Stomach (tissue), 9 donors: Measurements from ENCODE around the gene SSTR3. TPM values are rescaled to one million over a fixed set of nuclear protein-coding genes. Genes with fewer than 3 reads are reported as not detected.

ENCODE experiments used
- DNase-seq, 2 donors: peaks; one replicate each; pipeline versions ENCODE4 v3.0.0 to v3.0.0-alpha.2; 2013 to 2019
- H3K27ac ChIP-seq, 5 donors: fragments of 200-600 bp in 4 of 5; sonication (generic) in 4 of 5; one replicate each; pipeline ENCODE4 v1.5.1; 2013 to 2019; ENCODE audit warnings: mild to moderate bottlenecking in 1 of 5, moderate library complexity in 1 of 5
- H3K27me3 ChIP-seq, 3 donors: fragments of 200-600 bp; sonication (generic); one replicate each; pipeline ENCODE4 v1.5.1; 2017 to 2019; ENCODE audit warnings: mixed run types in 1 of 3
- H3K36me3 ChIP-seq, 4 donors: fragments of 200-600 bp; sonication (generic); 1 replicate in 3 of 4; 2 replicates in 1 of 4; pipeline ENCODE4 v1.5.1; 2016 to 2019
- H3K4me1 ChIP-seq, 4 donors: fragments of 200-600 bp; sonication (generic); one replicate each; pipeline ENCODE4 v1.5.1; 2016 to 2019
- H3K4me3 ChIP-seq, 4 donors: fragments of 200-600 bp; sonication (generic) in 3 of 4; one replicate each; pipeline ENCODE4 v1.5.1; 2016 to 2019; ENCODE audit warnings: mild to moderate bottlenecking in 1 of 4
- H3K9me3 ChIP-seq, 4 donors: fragments of 200-600 bp; sonication (generic); one replicate each; pipeline ENCODE4 v1.5.1; 2016 to 2019
- EP300 ChIP-seq: sonication (generic); formaldehyde crosslinking; IDR thresholded peaks from one replicate; pipeline ENCODE4 v1.6.1; 2017; ENCODE audit warnings: antibody characterized with exemption
- POLR2A ChIP-seq, 4 donors: fragments of 450-650 bp; IDR thresholded peaks; one replicate each; pipeline ENCODE4 v1.6.1; 2016; ENCODE audit warnings: antibody characterized with exemption in 4 of 4, control low read depth in 2 of 4, mild to moderate bottlenecking in 1 of 4, moderate library complexity in 1 of 4
- POLR2AphosphoS5 ChIP-seq, 3 donors: sonication (generic); formaldehyde crosslinking; IDR thresholded peaks; one replicate each; pipeline ENCODE4 v1.6.1; 2016; ENCODE audit warnings: antibody characterized with exemption in 3 of 3
- WGBS, 5 donors: extraction: QIAGEN DNeasy Blood & Tissue Kit in 3 of 5; methylation state at CpG; one replicate each; pipeline versions ENCODE4 v1.1.5 to v1.1.7; 2013 to 2018; 5-methylcytosine and 5-hydroxymethylcytosine counted together
- intact Hi-C: fragments of 100-400 bp; cut with DNase I; formaldehyde crosslinking; loops from one replicate; pipeline ENCODE4 v1.15.1; 2023; ENCODE audit warnings: low total_unique reads
- polyA plus RNA-seq, 3 donors: library from polyadenylated mRNA; stranded (reverse); fragments of 200-250 nt; gene quantifications; one replicate each; pipeline ENCODE4 v1.2.3, GENCODE V29; 2013
- total RNA-seq, 5 donors: library from RNA; depleted of rRNA; stranded (reverse); fragments of >200 nt; gene quantifications; one replicate each; pipeline versions ENCODE4 v1.1.0 to v1.2.3, GENCODE V29; 2014 to 2016
- TF ChIP-seq, protein P1 (sequence below), 7 experiments: fragments of 450-650 bp in 4 of 7; fragments of 200-600 bp in 3 of 7; sonication (generic) in 3 of 7; IDR thresholded peaks; one replicate each; pipeline ENCODE4 v1.5.1; 2016 to 2019; ENCODE audit warnings: antibody characterized with exemption in 7 of 7, control low read depth in 2 of 7, mild to moderate bottlenecking in 1 of 7
- donor health status: healthy with polysubstance abuse.
- donor health status: Bipolar disorder and iron deficiency.
- donor health status: healthy.

SSTR3 gene
- total and polyA plus RNA-seq, 8 donors: 0.05 to 0.37 (median 0.12) TPM; not detected in 5

DNA sequence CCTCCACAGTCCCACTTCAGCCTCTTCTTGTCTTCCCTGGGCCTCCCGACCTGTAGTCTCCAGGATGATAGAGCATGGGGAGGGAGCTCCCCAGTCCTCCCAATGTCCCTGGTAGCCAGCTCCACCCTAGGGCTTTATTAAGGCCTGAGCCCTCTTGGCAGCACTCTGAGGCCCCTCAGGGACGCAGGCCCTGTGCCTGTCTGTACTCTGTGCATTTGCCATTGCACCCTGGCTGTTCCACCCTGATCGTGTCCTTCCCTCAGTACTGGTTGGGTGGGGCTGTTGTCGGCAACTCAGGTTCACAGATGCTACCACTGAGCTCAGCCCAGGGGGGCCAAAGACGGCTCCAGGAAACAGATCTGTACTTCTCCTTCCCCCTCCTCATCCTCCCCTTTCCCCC lies 7.2 kb downstream of the SSTR3 start:
- intact Hi-C loops: loop anchor here (10.0 kb wide), 1 partner anchor 120 kb away; no protein-coding TSS in a partner anchor

DNA sequence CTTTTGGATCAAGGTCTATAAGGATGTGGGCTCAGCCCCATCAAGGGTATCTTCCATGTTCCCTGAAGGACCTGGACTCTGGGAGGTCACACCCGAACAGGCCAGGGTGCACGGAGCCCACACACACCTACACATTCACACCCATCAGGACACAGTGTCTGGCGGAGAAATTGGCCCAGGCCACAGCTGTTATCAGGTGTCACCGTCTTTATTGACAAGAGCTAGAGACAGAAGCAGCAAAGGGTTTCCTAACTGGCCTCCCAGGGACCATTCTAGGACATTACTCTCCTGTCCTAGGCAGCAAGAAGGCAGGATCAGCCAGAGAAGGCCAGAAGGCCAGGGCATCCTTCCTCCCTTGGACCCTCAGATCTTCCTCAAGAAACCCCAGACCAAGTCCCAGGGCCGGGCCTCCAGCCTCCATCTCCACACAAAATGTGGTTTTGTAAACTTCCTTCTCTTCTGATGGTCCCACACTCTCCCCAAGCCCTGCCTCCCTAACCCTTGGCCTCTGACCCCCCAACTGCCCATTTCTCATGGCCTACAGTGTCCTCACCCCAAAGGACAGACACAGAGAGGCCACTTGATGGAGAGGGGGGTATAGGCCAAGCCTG lies 8.1 kb downstream of the SSTR3 start:
- no peak overlapping the region for H3K27ac ChIP-seq
- H3K36me3 ChIP-seq: no peaks in the 10 kb centered on the region
- intact Hi-C loops: loop anchor here (5.0 to 10.0 kb wide), 2 partner anchors 42 to 119 kb away; no protein-coding TSS in a partner anchor
- H3K4me3 ChIP-seq: no peak overlapping the region
- H3K9me3 ChIP-seq: no peaks in the 10 kb centered on the region
- H3K4me1 ChIP-seq: peaks cover 5 to 8% (median 7%) of the 10 kb centered on the region in 4 donors
- TF ChIP-seq POLR2AphosphoS5 (IDR thresholded peaks at IDR 0.05) (no peak), POLR2A (IDR thresholded peaks at IDR 0.05) (no peak)
- TF ChIP-seq, protein P1, sequence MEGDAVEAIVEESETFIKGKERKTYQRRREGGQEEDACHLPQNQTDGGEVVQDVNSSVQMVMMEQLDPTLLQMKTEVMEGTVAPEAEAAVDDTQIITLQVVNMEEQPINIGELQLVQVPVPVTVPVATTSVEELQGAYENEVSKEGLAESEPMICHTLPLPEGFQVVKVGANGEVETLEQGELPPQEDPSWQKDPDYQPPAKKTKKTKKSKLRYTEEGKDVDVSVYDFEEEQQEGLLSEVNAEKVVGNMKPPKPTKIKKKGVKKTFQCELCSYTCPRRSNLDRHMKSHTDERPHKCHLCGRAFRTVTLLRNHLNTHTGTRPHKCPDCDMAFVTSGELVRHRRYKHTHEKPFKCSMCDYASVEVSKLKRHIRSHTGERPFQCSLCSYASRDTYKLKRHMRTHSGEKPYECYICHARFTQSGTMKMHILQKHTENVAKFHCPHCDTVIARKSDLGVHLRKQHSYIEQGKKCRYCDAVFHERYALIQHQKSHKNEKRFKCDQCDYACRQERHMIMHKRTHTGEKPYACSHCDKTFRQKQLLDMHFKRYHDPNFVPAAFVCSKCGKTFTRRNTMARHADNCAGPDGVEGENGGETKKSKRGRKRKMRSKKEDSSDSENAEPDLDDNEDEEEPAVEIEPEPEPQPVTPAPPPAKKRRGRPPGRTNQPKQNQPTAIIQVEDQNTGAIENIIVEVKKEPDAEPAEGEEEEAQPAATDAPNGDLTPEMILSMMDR (IDR thresholded peaks at IDR 0.05): no peak
- 74 to 88% (median 76%) methylated on average over 5 of the region's 5 CpGs for WGBS, 5 donors
- no peaks in the 10 kb centered on the region for H3K27me3 ChIP-seq
- no peak for DNase-seq

More for the DNA sequence above, 7.2 kb downstream of the SSTR3 start:
- no peaks in the 10 kb centered on the region for H3K36me3 ChIP-seq
- H3K27me3 ChIP-seq: peaks cover 0 to 4% (median 0%) of the 10 kb centered on the region in 3 donors
- TF ChIP-seq EP300 (no peak), POLR2AphosphoS5 (IDR thresholded peaks at IDR 0.05) (no peak), POLR2A (IDR thresholded peaks at IDR 0.05) (no peak)
- TF ChIP-seq, protein P1 (IDR thresholded peaks at IDR 0.05): no peak
- H3K27ac ChIP-seq: no peak overlapping the region
- H3K4me1 ChIP-seq: peaks cover 0 to under 1% (median under 1%) of the 10 kb centered on the region in 4 donors
- H3K9me3 ChIP-seq: no peaks in the 10 kb centered on the region
- DNase-seq: no peak
- no peak overlapping the region for H3K4me3 ChIP-seq
- 76 to 86% (median 82%) methylated on average over 5 of the region's 5 CpGs for WGBS, 5 donors

DNA sequence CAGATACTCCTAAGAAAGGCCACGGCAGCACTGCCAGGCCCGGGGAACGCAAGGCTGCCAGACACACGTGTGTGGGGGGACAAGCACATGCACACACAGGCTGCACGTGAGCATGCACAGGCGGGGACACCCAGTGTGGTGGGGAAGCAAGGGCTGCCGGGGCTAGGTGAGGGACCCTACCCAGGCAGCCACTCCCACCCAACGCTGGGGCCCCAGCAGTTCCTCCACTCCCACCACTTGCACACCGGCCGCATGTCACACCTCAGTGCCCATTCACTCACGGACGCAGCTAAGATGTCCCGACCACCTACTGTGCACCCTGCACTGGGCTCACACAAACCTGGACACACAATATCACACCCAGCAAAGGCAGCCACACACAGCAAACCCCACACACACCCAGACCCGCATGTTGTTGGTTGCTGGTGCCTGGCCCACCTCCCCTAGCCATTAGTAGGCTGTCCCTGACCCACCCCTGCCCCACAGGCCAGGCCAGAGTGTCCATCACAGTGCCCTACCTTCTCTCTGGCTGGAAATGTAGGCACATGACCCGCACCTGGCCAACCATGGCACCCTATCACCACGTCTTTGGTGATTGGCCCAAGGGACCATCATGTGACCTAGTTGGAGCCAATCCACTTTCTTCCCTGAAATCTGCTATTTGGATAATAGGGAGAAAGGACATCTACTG lies 8.8 kb downstream of the SSTR3 start:
- TF ChIP-seq POLR2A (IDR thresholded peaks at IDR 0.05) (no peak), EP300 (no peak), POLR2AphosphoS5 (IDR thresholded peaks at IDR 0.05) (no peak)
- TF ChIP-seq, protein P1 (IDR thresholded peaks at IDR 0.05): no peak
- Histone ChIP-seq H3K27ac (no peak overlapping the region), H3K4me1 (peaks cover 5 to 14% (median 12%) of the 10 kb centered on the region in 4 donors), H3K27me3 (no peaks in the 10 kb centered on the region), H3K4me3 (no peak overlapping the region), H3K36me3 (no peaks in the 10 kb centered on the region), H3K9me3 (no peaks in the 10 kb centered on the region)
- intact Hi-C loops: loop anchor here (5.0 to 10.0 kb wide), 2 partner anchors 41 to 119 kb away; no protein-coding TSS in a partner anchor
- no peak for DNase-seq
- WGBS, 5 donors: 83 to 92% (median 85%) methylated on average over 15 to 16 of the region's 16 CpGs

DNA sequence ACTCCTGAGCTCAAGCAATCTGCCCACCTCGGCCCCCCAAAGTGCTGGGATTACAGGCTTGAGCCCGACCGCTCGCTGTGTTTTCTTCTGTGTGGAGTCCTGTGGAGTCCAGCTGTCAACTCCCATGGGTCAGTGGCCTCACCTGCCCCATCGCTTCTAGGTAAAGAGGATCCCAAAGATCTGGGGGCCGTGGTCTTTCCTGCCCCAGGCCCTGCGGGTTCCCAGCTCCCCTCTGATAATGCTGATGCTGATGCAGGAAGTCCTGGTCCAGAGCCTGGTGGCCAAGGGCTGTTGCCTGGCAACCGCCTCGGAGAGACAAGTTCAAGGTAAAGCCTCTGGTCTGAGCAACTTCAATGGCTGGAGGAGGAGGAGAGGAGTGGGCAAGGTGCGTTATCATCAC lies 9.6 kb downstream of the SSTR3 start:
- no peak for TF ChIP-seq EP300
- Histone ChIP-seq H3K36me3 (no peaks in the 10 kb centered on the region), H3K4me3 (no peak overlapping the region), H3K27me3 (no peaks in the 10 kb centered on the region), H3K9me3 (no peaks in the 10 kb centered on the region), H3K4me1 (peaks cover 12 to 21% (median 20%) of the 10 kb centered on the region in 4 donors), H3K27ac (no peak overlapping the region)
- no peak for DNase-seq
- intact Hi-C loops: loop anchor here (5.0 to 10.0 kb wide), 2 partner anchors 40 to 118 kb away; no protein-coding TSS in a partner anchor
- WGBS, 5 donors: 79 to 94% (median 84%) methylated on average over 8 to 10 of the region's 10 CpGs
